ENCODE data around the gene CSF2RB. TPM values are rescaled to one million over a fixed set of nuclear protein-coding genes. Genes with fewer than 3 reads are reported as not detected.

Gene CSF2RB
- total and polyA plus RNA-seq, 10 of the 15 experiments (the other 5 are each of a cell fraction or from before 2014, with no cell fraction given) = 0.82 to 12.5 (median 5.4) TPM

- TF ChIP-seq, protein P1, sequence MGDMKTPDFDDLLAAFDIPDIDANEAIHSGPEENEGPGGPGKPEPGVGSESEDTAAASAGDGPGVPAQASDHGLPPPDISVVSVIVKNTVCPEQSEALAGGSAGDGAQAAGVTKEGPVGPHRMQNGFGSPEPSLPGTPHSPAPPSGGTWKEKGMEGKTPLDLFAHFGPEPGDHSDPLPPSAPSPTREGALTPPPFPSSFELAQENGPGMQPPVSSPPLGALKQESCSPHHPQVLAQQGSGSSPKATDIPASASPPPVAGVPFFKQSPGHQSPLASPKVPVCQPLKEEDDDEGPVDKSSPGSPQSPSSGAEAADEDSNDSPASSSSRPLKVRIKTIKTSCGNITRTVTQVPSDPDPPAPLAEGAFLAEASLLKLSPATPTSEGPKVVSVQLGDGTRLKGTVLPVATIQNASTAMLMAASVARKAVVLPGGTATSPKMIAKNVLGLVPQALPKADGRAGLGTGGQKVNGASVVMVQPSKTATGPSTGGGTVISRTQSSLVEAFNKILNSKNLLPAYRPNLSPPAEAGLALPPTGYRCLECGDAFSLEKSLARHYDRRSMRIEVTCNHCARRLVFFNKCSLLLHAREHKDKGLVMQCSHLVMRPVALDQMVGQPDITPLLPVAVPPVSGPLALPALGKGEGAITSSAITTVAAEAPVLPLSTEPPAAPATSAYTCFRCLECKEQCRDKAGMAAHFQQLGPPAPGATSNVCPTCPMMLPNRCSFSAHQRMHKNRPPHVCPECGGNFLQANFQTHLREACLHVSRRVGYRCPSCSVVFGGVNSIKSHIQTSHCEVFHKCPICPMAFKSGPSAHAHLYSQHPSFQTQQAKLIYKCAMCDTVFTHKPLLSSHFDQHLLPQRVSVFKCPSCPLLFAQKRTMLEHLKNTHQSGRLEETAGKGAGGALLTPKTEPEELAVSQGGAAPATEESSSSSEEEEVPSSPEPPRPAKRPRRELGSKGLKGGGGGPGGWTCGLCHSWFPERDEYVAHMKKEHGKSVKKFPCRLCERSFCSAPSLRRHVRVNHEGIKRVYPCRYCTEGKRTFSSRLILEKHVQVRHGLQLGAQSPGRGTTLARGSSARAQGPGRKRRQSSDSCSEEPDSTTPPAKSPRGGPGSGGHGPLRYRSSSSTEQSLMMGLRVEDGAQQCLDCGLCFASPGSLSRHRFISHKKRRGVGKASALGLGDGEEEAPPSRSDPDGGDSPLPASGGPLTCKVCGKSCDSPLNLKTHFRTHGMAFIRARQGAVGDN (IDR thresholded peaks at IDR 0.05) = peak; percentile 66; the same call in 1 of the 2 replicates
- peak; percentile 6 for TF ChIP-seq CHD2 (IDR thresholded peaks at IDR 0.05; ENCODE audit: borderline replicate concordance, low read depth, low read length)
- TF ChIP-seq EP300 (IDR thresholded peaks at IDR 0.05; ENCODE audit: borderline replicate concordance in 1 of 2, control insufficient read depth in 1 of 2, low read depth in 2 of 2, low read length in 2 of 2) = peak; percentile 60 to 84
- 0 out of 2 replicates have a peak, but pooled peaks have one; percentile 22 for TF ChIP-seq POLR2A (IDR thresholded peaks at IDR 0.05; ENCODE audit: low read depth, low read length)
- no peak for TF ChIP-seq RBBP5 (conservative IDR thresholded peaks at IDR 0.05)
- peak; percentile 34; the same call in 1 of the 2 replicates for TF ChIP-seq BCL11A (IDR thresholded peaks at IDR 0.05; ENCODE audit: low read depth, low read length)
- peak; percentile 77; the same call in 1 of the 2 replicates for TF ChIP-seq NFIC (IDR thresholded peaks at IDR 0.05; ENCODE audit: low read depth, low read length)
- TF ChIP-seq CBX3 (IDR thresholded peaks at IDR 0.05; ENCODE audit: borderline replicate concordance, low read depth) = no peak
- peak; percentile 97 for TF ChIP-seq NBN (IDR thresholded peaks at IDR 0.05)
- TF ChIP-seq RELA (IDR thresholded peaks at IDR 0.05; ENCODE audit: borderline replicate concordance, partially characterized antibody) = peak; percentile 12
- TF ChIP-seq BCL3 (IDR thresholded peaks at IDR 0.05; ENCODE audit: borderline replicate concordance, insufficient read depth, low read depth, low read length, poor library complexity, severe bottlenecking) = peak; percentile 47
- peak; percentile 75 for TF ChIP-seq MTA2 (IDR thresholded peaks at IDR 0.05; ENCODE audit: low read depth)
- peak; percentile 69 for TF ChIP-seq POLR2AphosphoS5 (IDR thresholded peaks at IDR 0.05; ENCODE audit: low read length)
- TF ChIP-seq, protein P2, sequence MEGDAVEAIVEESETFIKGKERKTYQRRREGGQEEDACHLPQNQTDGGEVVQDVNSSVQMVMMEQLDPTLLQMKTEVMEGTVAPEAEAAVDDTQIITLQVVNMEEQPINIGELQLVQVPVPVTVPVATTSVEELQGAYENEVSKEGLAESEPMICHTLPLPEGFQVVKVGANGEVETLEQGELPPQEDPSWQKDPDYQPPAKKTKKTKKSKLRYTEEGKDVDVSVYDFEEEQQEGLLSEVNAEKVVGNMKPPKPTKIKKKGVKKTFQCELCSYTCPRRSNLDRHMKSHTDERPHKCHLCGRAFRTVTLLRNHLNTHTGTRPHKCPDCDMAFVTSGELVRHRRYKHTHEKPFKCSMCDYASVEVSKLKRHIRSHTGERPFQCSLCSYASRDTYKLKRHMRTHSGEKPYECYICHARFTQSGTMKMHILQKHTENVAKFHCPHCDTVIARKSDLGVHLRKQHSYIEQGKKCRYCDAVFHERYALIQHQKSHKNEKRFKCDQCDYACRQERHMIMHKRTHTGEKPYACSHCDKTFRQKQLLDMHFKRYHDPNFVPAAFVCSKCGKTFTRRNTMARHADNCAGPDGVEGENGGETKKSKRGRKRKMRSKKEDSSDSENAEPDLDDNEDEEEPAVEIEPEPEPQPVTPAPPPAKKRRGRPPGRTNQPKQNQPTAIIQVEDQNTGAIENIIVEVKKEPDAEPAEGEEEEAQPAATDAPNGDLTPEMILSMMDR (IDR thresholded peaks at IDR 0.05 in 2 of 3, conservative IDR thresholded peaks at IDR 0.05 in 1 of 3; ENCODE audit: control insufficient read depth in 2 of 3, extremely low read depth in 1 of 3, insufficient read depth in 1 of 3, low read depth in 3 of 3, low read length in 3 of 3) = 0 out of 6 replicates have a peak, but pooled peaks of 1 of the 3 experiments have one; percentile 3
- TF ChIP-seq IRF4 (IDR thresholded peaks at IDR 0.05; ENCODE audit: low read depth, low read length) = peak; percentile 68; the same call in 1 of the 2 replicates
- TF ChIP-seq, protein P3, sequence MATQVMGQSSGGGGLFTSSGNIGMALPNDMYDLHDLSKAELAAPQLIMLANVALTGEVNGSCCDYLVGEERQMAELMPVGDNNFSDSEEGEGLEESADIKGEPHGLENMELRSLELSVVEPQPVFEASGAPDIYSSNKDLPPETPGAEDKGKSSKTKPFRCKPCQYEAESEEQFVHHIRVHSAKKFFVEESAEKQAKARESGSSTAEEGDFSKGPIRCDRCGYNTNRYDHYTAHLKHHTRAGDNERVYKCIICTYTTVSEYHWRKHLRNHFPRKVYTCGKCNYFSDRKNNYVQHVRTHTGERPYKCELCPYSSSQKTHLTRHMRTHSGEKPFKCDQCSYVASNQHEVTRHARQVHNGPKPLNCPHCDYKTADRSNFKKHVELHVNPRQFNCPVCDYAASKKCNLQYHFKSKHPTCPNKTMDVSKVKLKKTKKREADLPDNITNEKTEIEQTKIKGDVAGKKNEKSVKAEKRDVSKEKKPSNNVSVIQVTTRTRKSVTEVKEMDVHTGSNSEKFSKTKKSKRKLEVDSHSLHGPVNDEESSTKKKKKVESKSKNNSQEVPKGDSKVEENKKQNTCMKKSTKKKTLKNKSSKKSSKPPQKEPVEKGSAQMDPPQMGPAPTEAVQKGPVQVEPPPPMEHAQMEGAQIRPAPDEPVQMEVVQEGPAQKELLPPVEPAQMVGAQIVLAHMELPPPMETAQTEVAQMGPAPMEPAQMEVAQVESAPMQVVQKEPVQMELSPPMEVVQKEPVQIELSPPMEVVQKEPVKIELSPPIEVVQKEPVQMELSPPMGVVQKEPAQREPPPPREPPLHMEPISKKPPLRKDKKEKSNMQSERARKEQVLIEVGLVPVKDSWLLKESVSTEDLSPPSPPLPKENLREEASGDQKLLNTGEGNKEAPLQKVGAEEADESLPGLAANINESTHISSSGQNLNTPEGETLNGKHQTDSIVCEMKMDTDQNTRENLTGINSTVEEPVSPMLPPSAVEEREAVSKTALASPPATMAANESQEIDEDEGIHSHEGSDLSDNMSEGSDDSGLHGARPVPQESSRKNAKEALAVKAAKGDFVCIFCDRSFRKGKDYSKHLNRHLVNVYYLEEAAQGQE (IDR thresholded peaks at IDR 0.05; ENCODE audit: low read depth, low read length) = no peak
Measured at GRCh38 chr22:36901411-36902142, 11.9 kb upstream of the CSF2RB start (continued).

All from GM12878 (cell line).